Calu3 (cell line): ENCODE results near the gene AK8. TPM values are rescaled to one million over a fixed set of nuclear protein-coding genes. Genes with fewer than 3 reads are reported as not detected.

Experiments used
- BruUV-seq: library from RNA; stranded (reverse); fragments of 400-500 nt; replicated peaks from 2 replicates; lab custom pipeline; 2021; lab: Mats Ljungman, UMichigan
- CTCF ChIA-PET: fragments of 300-600 bp; sonication (Branson Sonifier 250); formaldehyde crosslinking; loops from one replicate; lab custom pipeline; 2022; ENCODE audit warnings: antibody characterized with exemption; lab: Charles Lee
- DNase-seq: peaks from one replicate; pipeline ENCODE4 v3.0.0; 2022
- H3K27ac Mint-ChIP-seq: one replicate; pipeline ENCODE4 v1.8.0; 2022; ENCODE audit warnings: mixed read lengths; ENCODE audit not compliant: unreplicated experiment
- H3K27me3 Mint-ChIP-seq: one replicate; pipeline ENCODE4 v1.8.0; 2022; ENCODE audit warnings: mixed read lengths; ENCODE audit not compliant: unreplicated experiment
- H3K36me3 Mint-ChIP-seq: one replicate; pipeline ENCODE4 v1.8.0; 2022; ENCODE audit warnings: mild to moderate bottlenecking, moderate library complexity, mixed read lengths; ENCODE audit not compliant: insufficient read depth, unreplicated experiment
- H3K4me1 Mint-ChIP-seq: one replicate; pipeline ENCODE4 v1.8.0; 2022; ENCODE audit warnings: mild to moderate bottlenecking, low read depth, mixed read lengths; ENCODE audit not compliant: unreplicated experiment
- H3K4me3 Mint-ChIP-seq: one replicate; pipeline ENCODE4 v1.8.0; 2022; ENCODE audit warnings: mild to moderate bottlenecking, low read depth, moderate library complexity, mixed read lengths; ENCODE audit not compliant: unreplicated experiment
- H3K9me3 Mint-ChIP-seq: one replicate; pipeline ENCODE4 v1.8.0; 2022; ENCODE audit warnings: low read depth, mixed read lengths; ENCODE audit not compliant: unreplicated experiment
- CTCF ChIP-seq: fragments of 200-600 bp; IDR thresholded peaks from one replicate; pipeline ENCODE4 v1.8.0; 2022; ENCODE audit warnings: antibody characterized with exemption; ENCODE audit not compliant: unreplicated experiment
- intact Hi-C: fragments of 100-400 bp; cut with micrococcal nuclease; formaldehyde crosslinking; loops from one replicate; pipeline ENCODE4 v1.10.0; 2022; ENCODE audit not compliant: unreplicated experiment
- total RNA-seq: library from RNA; stranded (reverse); gene quantifications from 2 replicates; pipeline ENCODE4 v1.2.3, GENCODE V29; 2022

The AK8 gene
- total RNA-seq, 1 experiment from 2014 or later: 1.4 TPM

GRCh38 chr9:132739710-132740310 lies 138.3 kb downstream of the AK8 start:
- Mint-ChIP-seq H3K9me3 (no peaks in the 10 kb centered on the region), H3K27ac (no peak overlapping the region), H3K27me3 (peaks cover 19% of the 10 kb centered on the region), H3K36me3 (no peaks in the 10 kb centered on the region), H3K4me1 (no peaks in the 10 kb centered on the region), H3K4me3 (no peak overlapping the region)
- TF ChIP-seq CTCF: no peak
- CTCF ChIA-PET: interaction anchor here (0.6 kb wide), 1 partner anchor 752 kb away, joined by 5 read pairs; no protein-coding TSS in a partner anchor
- BruUV-seq: no TSS peak
- no peak for DNase-seq
- intact Hi-C loops: no loop called here

GRCh38 chr9:132733260-132733815 lies 144.7 kb downstream of the AK8 start:
- no peak for DNase-seq
- Mint-ChIP-seq H3K27me3 (no peaks in the 10 kb centered on the region), H3K36me3 (no peaks in the 10 kb centered on the region), H3K4me1 (no peaks in the 10 kb centered on the region), H3K4me3 (no peak overlapping the region), H3K27ac (no peak overlapping the region), H3K9me3 (no peaks in the 10 kb centered on the region)
- intact Hi-C loops: no loop called here
- CTCF ChIA-PET: no interaction called here
- no peak for TF ChIP-seq CTCF
- BruUV-seq: no TSS peak

- Mint-ChIP-seq H3K27me3 (no peaks in the 10 kb centered on the region), H3K27ac (no peak overlapping the region), H3K4me1 (no peaks in the 10 kb centered on the region), H3K4me3 (no peak overlapping the region), H3K36me3 (no peaks in the 10 kb centered on the region), H3K9me3 (no peaks in the 10 kb centered on the region)
- no peak for TF ChIP-seq CTCF
- CTCF ChIA-PET: no interaction called here
- no peak for DNase-seq
- BruUV-seq: no TSS peak
- intact Hi-C loops: no loop called here
Measured at GRCh38 chr9:132732326-132733259, 145.5 kb downstream of the AK8 start.

- Mint-ChIP-seq H3K4me3 (no peak overlapping the region), H3K4me1 (no peaks in the 10 kb centered on the region), H3K27me3 (no peaks in the 10 kb centered on the region), H3K36me3 (no peaks in the 10 kb centered on the region), H3K27ac (no peak overlapping the region), H3K9me3 (no peaks in the 10 kb centered on the region)
- CTCF ChIA-PET: no interaction called here
- DNase-seq: no peak
- intact Hi-C loops: no loop called here
- BruUV-seq: no TSS peak
- TF ChIP-seq CTCF: no peak
Measured at GRCh38 chr9:132731230-132731629, 146.9 kb downstream of the AK8 start.
